Dermis microvascular lymphatic vessel endothelial cell (primary cell): ENCODE data around the gene APOB. TPM values are rescaled to one million over a fixed set of nuclear protein-coding genes. Genes with fewer than 3 reads are reported as not detected.

Experiments used
- DNase-seq, 2 donors: peaks; one replicate each; pipeline versions ENCODE4 v3.0.0 to v3.0.0-alpha.2; 2010; ENCODE audit warnings: low read depth in 2 of 2
- total RNA-seq: library from RNA; depleted of rRNA; stranded (reverse); fragments of >200 nt; gene quantifications from 2 replicates; pipeline ENCODE4 v1.2.1, GENCODE V29; 2014

APOB gene
- total RNA-seq, 1 donor from 2014 or later = under 0.01 TPM

GRCh38 chr2:20985062-20985461, 58.8 kb downstream of the APOB start:
- DNase-seq = no peak

DNA sequence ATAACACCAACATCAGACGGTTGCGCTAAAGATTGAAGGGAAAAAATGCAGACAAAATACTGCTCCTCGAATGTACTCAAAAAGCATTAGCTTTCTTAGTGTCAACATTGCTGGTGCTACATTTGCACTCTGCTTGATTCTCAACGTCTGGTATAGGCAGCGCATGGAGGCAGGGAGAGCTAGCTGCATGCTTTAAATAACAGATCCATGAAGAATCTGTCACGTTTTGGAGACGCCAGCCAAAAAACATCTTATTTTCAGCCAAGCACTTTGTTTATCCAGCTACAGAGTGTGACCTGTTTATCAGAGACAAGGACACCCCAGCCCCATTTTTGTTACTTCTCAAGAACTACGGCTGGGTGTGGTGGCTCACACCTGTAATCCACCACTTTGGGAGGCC, 59.5 kb downstream of the APOB start:
- no peak for DNase-seq

- no peak for DNase-seq
Measured at GRCh38 chr2:20983844-20984243, 60.0 kb downstream of the APOB start.

- no peak for DNase-seq
Measured at GRCh38 chr2:20982861-20983260, 61.0 kb downstream of the APOB start.

DNA sequence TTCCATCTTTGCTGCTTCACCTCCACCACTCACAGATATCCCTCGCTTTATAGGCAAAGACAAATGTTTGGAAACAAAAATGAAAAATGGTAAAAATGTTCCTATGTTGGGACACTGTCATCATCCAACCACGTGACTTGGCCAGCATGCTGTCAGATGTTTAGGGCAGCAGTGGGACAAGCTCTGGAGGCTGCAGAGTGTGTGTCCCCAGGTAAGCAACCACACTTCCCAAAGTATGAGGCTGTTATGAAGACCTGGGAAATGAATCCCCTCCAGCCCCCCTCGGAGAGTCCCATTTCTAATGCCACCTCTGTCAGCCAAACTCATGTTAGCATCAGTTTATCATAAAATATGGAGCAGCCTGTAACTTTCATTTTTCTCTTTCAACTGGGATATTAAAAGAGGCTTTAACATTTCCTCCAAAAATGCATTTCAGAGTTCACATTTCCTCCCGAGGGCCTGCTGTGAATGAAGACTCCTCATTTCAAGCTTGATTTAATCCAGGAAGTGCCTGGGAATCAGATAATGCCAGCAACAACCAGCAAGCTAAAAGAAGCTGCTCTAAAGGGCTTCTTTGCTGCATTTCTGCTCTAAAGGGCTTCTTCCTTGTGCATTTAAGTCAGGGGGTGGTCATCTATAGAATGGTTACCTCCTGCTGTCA, 66.2 kb downstream of the APOB start:
- no peak for DNase-seq

GRCh38 chr2:20976527-20976926, 67.3 kb downstream of the APOB start:
- no peak for DNase-seq

DNA sequence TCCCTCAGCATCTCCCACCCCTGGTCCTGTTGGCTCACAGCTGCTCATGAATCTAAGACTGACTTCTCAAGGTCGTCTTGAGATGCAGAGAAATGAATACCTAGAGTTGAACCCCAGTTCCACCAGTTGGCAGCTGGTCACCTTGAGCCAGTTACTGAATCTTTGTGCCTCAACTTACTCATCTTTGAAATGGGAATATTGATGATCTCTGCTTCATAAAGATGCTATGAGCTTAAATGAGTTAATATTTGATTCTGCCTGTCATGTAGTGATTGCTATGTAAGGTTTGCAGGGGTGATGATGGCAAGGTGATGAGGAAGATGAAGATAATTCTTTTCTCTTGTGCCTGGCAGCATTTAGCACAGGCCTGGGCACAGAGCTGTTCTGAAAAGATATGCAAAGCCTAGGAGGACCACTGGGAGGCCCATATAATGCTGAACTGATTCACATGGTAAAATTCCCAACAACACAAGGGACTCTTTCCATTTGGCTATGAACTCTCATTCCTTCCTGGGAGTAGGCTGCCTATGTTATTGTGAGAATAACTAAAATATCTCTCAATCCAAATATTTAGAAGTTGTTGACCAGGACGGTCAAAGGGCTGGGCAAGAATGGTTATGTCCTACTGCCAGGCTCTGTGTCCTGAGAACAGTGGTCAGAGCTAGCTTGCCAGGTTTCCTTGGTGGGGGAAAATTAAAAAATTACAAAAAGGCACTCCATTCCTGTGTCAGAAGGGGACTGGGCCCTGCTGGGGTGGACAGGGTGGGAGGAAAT, 70.9 kb downstream of the APOB start:
- no peak for DNase-seq

GRCh38 chr2:20972110-20972509, 71.8 kb downstream of the APOB start:
- no peak for DNase-seq

- no peak for DNase-seq
Measured at GRCh38 chr2:20970068-20970467, 73.8 kb downstream of the APOB start.

DNA sequence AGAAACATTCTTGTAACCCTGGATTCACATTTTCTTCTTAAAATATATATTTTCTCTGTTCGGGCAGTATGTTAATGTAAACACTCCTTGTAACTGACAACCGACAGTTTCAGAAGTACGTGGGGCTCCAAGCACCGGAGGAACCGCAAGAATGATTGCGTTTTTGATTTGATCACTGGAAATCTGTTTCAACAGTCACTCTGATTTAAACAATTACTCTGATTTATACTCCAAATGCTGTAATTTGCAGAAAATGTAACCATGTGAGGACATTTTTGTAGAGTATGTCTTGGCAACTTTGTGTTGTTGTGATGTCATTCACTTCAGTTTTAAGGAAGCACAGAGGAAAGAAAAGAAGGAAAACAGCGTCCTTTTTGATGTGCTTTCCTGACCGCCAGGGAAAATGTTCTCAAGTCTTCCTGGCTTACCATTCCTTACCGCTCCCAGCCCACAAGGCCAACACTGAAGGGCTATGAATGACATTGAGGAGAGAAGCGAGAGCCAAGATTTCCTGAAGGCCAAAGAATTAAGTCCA, 77.7 kb downstream of the APOB start:
- no peak for DNase-seq

DNA sequence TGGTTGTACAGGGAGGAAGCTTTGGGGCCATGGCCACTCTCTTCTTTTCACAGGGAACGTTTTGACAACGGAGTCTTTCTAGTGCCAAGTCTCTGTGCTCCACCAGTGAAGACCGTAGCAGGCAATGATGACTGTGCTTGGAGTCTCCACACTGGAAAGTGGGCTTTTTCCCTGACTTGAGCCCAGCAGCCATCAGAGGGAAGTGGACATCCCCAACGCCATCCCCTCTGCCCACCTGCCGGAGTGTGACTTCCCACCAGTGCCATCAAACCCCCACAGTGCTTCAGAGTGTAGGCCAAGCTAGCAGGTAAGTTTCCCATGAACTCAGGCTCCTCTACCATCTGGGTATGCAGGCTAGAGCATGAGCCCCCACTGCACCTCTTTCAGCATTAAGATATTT, 78.7 kb downstream of the APOB start:
- no peak for DNase-seq

GRCh38 chr2:20963867-20964266, 80.0 kb downstream of the APOB start:
- no peak for DNase-seq

DNA sequence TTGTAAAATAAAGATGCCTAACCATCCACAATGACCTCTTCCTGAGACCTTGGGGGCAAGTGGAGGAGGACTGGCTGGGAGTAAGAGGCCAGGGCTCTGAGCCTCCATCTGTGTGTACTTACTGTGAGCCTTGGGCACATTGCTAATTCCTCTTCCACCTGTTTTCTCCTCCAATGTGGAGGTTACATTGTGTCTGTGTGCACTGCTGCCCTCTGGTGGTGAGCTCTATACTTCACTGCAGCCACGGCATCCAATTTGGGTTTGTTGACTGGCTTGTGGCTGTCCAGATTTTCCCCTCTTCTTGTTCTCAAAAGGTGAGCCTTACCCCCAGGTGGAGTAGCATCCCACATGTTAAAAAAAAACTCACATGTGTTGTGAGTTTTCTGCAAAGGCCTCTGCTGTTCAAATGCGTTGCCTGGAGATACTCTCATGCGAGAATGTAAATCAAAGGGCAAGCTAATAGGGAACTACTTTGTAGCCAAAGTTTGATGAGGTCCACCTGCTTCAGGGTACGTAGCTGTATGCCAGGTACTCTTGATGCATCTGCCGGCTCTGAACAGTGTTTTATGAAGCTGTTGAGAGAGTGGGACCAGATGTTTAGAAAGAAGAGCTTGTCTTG, 80.8 kb downstream of the APOB start:
- DNase-seq = peak; percentile 36 to 64

DNA sequence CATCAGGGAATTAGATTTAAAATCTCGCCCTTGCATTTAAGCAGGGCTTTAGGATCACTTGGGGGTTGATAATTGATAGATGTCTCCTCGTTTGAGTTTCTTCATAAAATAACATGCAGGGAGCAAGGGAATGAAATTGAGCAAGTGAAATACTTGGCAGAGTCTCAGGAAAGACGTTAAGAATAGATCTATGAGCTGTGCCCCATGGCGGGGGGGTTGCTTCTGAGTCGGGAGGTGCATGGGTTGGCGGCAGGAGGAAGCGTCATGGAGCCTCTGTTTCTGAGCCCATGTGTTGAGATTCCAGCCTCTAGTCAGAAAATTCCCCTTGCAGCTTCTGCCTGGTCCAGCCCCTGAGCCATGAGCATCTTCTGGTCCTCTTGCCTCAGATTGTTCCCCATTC, 82.0 kb downstream of the APOB start:
- DNase-seq = no peak

DNA sequence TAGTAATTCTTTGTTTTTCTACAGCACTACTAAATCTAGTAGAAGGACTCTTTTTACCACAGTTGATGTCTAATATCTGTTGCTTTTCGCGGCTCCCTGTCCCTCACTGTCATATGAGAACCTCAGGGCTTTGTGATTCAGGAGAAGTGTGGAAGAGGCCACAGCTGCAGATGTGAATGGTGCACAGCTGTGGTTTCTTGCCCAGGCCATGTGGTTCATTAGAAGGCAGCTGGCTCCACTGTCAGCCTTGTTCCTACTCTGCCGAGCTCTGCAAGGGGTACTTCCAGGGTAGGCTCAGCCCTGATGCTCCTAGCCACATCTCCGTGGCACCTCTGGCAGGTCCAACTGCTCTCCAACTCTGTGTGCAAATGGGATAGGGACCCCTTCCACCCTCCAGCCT, 83.9 kb downstream of the APOB start:
- no peak for DNase-seq

DNA sequence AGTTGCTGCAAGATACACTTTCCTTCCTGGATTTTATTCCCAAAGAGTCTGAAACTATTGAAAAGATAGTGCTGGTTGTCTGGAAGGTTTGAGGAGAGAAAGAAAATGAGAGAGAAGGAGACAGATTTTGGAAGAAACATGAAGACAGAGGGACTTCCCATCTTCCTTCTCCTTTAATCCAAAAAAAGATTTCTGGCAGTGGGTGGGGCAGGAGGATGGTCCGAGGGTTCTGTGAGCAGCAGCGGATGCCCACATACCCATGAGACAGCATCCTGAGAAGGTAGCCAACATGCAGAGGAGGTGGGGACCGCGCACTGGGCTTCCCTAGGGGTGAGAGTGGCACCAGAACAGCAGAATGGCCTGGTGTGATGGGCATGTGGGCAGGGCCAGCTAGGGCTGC, 84.6 kb downstream of the APOB start:
- DNase-seq = no peak

DNA sequence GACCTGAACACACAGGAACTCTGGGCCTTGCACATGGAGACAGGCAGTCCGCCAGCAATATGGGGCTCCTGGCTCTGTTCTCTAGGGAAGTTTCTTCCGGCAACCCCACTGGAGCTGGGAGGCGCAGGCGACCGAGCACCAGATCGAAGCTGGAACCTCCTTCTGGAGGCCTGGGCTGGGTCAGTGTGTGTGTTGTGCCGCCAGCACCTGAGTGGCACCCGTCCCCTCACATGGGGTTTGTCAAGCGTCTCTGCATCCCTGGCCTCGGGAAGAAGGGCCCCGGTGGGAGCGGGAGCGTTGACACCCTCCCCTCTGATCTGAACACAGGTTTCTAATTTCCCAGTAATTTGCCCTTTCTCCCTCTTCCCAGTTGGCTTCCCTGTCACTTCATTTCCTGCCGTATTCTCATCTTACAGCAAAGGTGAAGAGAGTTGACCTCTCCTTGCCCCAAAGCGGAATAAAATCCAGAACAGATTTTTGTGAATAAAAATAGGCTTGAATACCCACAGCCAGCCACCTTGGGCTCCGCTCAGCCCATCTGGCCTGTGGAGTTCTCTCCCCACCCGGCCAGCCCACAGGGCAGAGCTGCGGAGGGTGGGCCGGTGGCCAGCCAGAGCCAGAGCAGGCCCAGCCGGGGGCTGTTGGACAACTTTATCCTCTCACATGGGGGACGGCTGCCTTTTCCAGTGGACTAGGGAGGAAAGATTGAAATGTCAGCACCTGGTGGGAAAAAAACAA, 85.9 kb downstream of the APOB start:
- DNase-seq = no peak

GRCh38 chr2:20955277-20956026, 88.4 kb downstream of the APOB start:
- no peak for DNase-seq

DNA sequence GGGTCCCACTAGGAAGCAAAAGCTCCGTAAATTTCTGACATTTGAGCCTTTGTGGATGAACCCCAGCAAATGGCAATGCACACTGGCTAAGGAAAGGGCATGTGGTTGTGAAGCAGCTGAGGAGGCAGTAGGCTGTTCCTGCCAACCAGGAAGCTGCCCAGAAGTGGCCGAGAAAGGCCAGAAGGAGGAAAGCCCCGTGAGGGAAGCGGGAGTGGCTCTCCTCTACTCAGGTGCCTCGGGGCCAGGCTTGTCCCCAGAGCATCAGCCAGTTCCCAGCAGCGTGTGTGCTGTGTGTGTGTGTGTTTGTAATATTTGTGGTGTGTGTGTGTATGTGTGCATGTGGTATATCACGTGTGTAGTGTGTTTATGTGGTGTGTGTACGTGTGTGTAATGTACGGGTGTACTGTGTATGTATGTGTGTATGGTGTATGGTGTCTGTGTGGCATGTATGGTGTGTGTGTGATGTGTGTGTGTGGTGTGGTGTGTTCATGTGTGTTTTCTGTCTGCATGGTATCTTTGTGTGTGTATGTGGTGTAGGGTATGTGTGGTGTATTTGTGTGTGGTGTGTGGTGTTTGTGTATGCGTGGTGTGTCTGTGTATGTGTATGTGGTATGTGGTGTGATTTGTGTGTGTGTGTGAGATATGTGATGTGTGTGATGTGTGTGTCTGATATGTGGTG, 90.6 kb downstream of the APOB start:
- DNase-seq = no peak
